HG03175 (cell line): ENCODE data around the gene ST3GAL3.

ENCODE experiments used
- ATAC-seq: cut with Tn5 transposase; IDR thresholded peaks from one replicate; pipeline ENCODE4 v1.9.1; 2021; ENCODE audit warnings: mild to moderate bottlenecking, moderate library complexity; ENCODE audit not compliant: unreplicated experiment

The ST3GAL3 gene

GRCh38 chr1:43977376-43978263 lies 270.3 kb downstream of the ST3GAL3 start:
- ATAC-seq, result no peak

- ATAC-seq, result no peak
Measured at GRCh38 chr1:43978264-43978550, 270.9 kb downstream of the ST3GAL3 start.

- ATAC-seq, result no peak
Measured at GRCh38 chr1:43978551-43979260, 271.4 kb downstream of the ST3GAL3 start, which contains the start of gene B4GALT2. B4GALT2 (plus strand) TSS chr1:43979210; CDS start chr1:43981161, 1,951 bp downstream.

- ATAC-seq, result no peak
Measured at GRCh38 chr1:43979261-43979527, 271.9 kb downstream of the ST3GAL3 start.

DNA sequence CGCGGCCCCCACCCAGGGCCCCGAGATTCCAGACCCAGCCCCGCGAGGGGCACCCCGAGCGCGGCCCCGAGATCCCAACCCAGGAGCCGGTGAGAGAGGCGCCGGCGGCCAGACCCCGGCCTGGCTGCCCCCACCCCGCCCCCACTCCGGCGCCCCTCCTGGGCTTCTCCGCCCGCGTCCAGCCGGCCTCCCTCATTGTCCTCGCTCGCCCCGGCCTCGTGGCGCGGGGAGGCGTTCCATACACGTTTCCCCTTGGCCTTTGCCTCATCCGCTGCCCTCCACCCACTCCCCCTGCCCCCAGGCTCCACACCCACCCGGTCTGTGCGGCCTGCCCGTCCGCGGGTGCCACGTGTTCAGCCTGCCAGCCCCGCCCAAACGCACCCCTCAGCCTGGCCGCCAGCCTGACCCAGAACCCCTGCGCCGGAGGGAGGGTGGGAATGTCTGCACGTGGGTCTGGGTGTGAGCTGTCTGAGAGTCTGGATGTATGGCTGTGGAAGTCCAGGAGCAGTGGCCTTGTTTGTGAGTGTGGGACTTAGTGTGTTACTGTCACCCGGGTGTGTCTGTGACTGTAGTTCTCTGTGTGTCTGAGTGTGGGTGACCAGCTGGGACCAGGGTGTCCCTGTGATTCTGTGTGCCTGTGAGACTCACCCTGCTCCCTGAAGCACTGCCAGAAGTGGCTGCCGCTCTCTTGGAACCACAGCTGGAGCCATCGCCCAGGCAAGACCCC lies 272.4 kb downstream of the ST3GAL3 start:
- no peak for ATAC-seq

DNA sequence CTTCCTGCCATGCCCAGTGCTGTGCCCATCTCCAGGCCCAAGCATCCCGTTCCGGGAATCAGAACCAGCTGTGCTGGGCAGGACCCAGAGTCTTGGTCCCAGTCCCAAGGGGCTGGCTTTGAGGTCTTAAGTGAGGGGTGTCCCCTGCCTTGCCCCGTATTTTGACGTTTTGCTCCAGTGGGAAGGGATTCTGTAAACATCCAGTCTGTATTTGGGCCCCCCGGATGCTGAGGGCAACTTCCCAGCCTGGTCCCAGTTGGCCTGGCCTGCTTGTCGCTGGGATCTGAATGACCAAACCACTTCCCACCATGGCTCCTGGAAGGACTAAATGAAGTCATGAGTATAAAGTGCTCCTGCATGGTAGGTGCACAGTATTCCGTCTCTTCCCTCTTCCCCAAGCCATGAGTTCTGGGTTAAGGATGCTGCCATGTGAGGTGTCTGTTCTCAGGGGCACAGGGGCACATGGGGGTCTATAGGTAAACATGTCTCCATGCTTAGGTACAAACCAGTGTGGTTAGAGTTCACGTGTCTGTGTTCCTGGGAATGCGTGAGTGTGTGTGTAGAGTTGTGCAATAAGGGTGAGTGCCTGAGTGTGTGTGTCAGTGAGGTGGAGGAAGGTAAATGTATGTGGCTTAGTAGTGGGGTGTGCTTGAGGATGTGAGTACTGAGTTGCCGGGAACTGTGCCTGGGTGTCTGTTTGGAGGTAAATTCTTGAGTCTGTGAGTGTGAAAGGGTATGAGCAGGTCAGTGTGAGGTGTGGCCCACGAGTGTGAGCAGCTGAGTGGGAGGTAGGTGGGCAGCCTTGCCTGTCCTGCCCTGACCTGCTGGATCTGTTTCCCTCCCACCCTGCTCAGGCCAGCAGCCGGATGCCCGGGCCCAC lies 273.2 kb downstream of the ST3GAL3 start:
- ATAC-seq, result no peak
